ENCODE data around the gene TNPO2. TPM values are rescaled to one million over a fixed set of nuclear protein-coding genes. Genes with fewer than 3 reads are reported as not detected.

TNPO2 gene
- total RNA-seq, 3 donors from 2014 or later, result 46.0 to 73.0 (median 70.8) TPM

GRCh38 chr19:12737835-12738351, 14.2 kb upstream of the TNPO2 start:
- Histone ChIP-seq H3K27me3 (no peaks in the 10 kb centered on the region), H3K9me3 (no peaks in the 10 kb centered on the region), H3K4me3 (peak overlapping the region; percentile 78 to 95 (median 89)), H3K36me3 (no peaks in the 10 kb centered on the region), H3K4me1 (peaks cover 5 to 19% of the 10 kb centered on the region in 2 donors), H3K27ac (peak overlapping the region; percentile 92)
- TF ChIP-seq POLR2AphosphoS5 (IDR thresholded peaks at IDR 0.05) (no peak), POLR2A (IDR thresholded peaks at IDR 0.05) (no peak), CTCF (IDR thresholded peaks at IDR 0.05) (no peak)
- intact Hi-C loops (cut with DNase I; ENCODE audit: low total_unique reads), result no loop called here
- no peak for DNase-seq (ENCODE audit: low spot score in 2 of 2)

- H3K9me3 ChIP-seq, result no peaks in the 10 kb centered on the region
- H3K4me3 ChIP-seq, result peak within 1 kb of the TSS; percentile 78 to 95 (median 89)
- H3K36me3 ChIP-seq, result no peaks in the 10 kb centered on the region
- TF ChIP-seq CTCF (IDR thresholded peaks at IDR 0.05) (peak; percentile 50 to 64 (median 61)), POLR2AphosphoS5 (IDR thresholded peaks at IDR 0.05) (peak; percentile 57 to 88 (median 70)), POLR2A (IDR thresholded peaks at IDR 0.05) (peak; percentile 30)
- H3K4me1 ChIP-seq, result peaks cover 6 to 21% of the 10 kb centered on the region in 2 donors
- H3K27me3 ChIP-seq, result no peaks in the 10 kb centered on the region
- DNase-seq (ENCODE audit: low spot score in 2 of 2), result peak; percentile 77 to 99
- peak within 1 kb of the TSS; percentile 92 for H3K27ac ChIP-seq
- intact Hi-C loops (cut with DNase I; ENCODE audit: low total_unique reads), result no loop called here
These were observed 13.5 kb upstream of the TNPO2 start, which contains the start of gene GET3 for GRCh38 chr19:12736995-12737834. Gene GET3 (plus strand): TSS chr19:12737497. CDS start chr19:12737506, 9 bp downstream.

- no peak for DNase-seq (ENCODE audit: low spot score in 2 of 2)
- H3K27ac ChIP-seq, result peak overlapping the region; percentile 95
- H3K9me3 ChIP-seq, result no peaks in the 10 kb centered on the region
- intact Hi-C loops (cut with DNase I; ENCODE audit: low total_unique reads), result no loop called here
- H3K4me1 ChIP-seq, result peaks cover 6 to 21% of the 10 kb centered on the region in 2 donors
- no peaks in the 10 kb centered on the region for H3K27me3 ChIP-seq
- TF ChIP-seq CTCF (IDR thresholded peaks at IDR 0.05) (no peak), POLR2AphosphoS5 (IDR thresholded peaks at IDR 0.05) (no peak), POLR2A (IDR thresholded peaks at IDR 0.05) (no peak)
- H3K4me3 ChIP-seq, result peak overlapping the region; percentile 93 to 98 (median 94)
- peaks cover 9% of the 10 kb centered on the region for H3K36me3 ChIP-seq
These were observed 9.9 kb upstream of the TNPO2 start for GRCh38 chr19:12733369-12734214.

GRCh38 chr19:12731337-12731736, 7.6 kb upstream of the TNPO2 start:
- H3K27me3 ChIP-seq, result no peaks in the 10 kb centered on the region
- peaks cover 6 to 11% of the 10 kb centered on the region in 2 donors for H3K4me1 ChIP-seq
- DNase-seq (ENCODE audit: low spot score in 2 of 2), result no peak
- intact Hi-C loops (cut with DNase I; ENCODE audit: low total_unique reads), result no loop called here
- peaks cover 9% of the 10 kb centered on the region for H3K36me3 ChIP-seq
- no peak overlapping the region for H3K27ac ChIP-seq
- TF ChIP-seq POLR2A (IDR thresholded peaks at IDR 0.05), result no peak
- no peak for TF ChIP-seq POLR2AphosphoS5 (IDR thresholded peaks at IDR 0.05)
- no peak for TF ChIP-seq CTCF (IDR thresholded peaks at IDR 0.05)
- H3K9me3 ChIP-seq, result no peaks in the 10 kb centered on the region
- no peak overlapping the region for H3K4me3 ChIP-seq
